Measurements from ENCODE around the gene TEX13A. TPM values are rescaled to one million over a fixed set of nuclear protein-coding genes. Genes with fewer than 3 reads are reported as not detected.

Gene TEX13A
- total and polyA plus RNA-seq, 9 of the 15 experiments (the other 6 are each of a cell fraction or from before 2014, with no cell fraction given), result 0.23 TPM; not detected in 8

DNA sequence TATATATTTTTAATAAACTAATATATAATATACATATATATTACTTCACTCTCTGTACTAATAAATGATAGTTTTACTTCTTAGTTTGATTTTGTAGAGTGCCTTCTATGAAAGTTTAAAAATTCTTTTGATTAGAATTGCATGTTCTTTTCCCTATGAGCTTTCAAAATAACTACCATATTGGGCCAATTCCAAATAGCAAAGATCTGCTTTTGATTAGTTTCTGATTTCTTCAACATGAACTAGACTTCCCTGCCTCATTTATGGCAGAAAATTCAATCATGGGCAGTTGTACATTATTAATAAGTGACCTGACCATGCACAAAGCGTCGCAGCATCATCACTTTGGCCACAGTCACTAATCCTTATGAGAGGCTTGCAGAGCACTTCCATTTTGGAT, 48.9 kb upstream of the TEX13A start (continued):
- TF ChIP-seq, protein P1, sequence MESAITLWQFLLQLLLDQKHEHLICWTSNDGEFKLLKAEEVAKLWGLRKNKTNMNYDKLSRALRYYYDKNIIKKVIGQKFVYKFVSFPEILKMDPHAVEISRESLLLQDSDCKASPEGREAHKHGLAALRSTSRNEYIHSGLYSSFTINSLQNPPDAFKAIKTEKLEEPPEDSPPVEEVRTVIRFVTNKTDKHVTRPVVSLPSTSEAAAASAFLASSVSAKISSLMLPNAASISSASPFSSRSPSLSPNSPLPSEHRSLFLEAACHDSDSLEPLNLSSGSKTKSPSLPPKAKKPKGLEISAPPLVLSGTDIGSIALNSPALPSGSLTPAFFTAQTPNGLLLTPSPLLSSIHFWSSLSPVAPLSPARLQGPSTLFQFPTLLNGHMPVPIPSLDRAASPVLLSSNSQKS (CRISPR knock-in tag; IDR thresholded peaks at IDR 0.05), result no peak
- no peak for TF ChIP-seq HIVEP1 (CRISPR knock-in tag; IDR thresholded peaks at IDR 0.05)

DNA sequence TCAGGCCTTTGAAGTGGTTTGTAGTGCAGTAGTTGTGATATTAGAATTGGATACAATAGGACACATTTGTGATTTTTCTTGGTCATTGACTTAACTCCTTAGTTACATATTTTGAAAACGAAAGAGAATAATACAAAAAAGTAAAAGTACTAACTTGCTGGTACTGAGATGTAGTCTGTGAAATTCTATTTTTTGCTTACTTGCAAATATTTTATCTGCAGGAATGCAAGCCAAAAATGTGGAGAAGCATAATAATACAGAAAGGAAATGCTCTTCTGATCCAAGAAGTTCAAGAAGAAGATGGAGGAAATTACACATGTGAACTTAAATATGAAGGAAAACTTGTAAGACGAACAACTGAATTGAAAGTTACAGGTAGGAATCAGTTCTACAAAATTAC, 46.7 kb upstream of the TEX13A start:
- Histone ChIP-seq H3K79me2 (ENCODE audit: control insufficient read depth, insufficient read depth, low read length) (no peaks in the 10 kb centered on the region), H4K20me1 (replicated peaks; ENCODE audit: control insufficient read depth, insufficient read depth, low read length) (no peaks in the 10 kb centered on the region), H3K9me1 (ENCODE audit: control insufficient read depth, insufficient read depth, low read length) (no peaks in the 10 kb centered on the region), H3K27me3 (ENCODE audit: control insufficient read depth in 2 of 2, insufficient read depth in 2 of 2, low read length in 2 of 2) (no peaks in the 10 kb centered on the region), H3K4me1 (replicated peaks in 1 of 2; ENCODE audit: control insufficient read depth in 2 of 2, insufficient read depth in 2 of 2, low read length in 2 of 2) (no peaks in the 10 kb centered on the region), H3K4me3 (no peak overlapping the region), H3K4me2 (ENCODE audit: insufficient read depth, low read length) (no peak overlapping the region), H3K9ac (ENCODE audit: insufficient read depth in 1 of 2, low read depth in 2 of 2, low read length in 2 of 2) (no peak overlapping the region), H3K27ac (ENCODE audit: extremely low read depth, low read depth, low read length) (no peak overlapping the region), H2AFZ (ENCODE audit: low read depth, low read length) (no peak overlapping the region), H3K36me3 (ENCODE audit: control insufficient read depth, insufficient read depth, low read length) (no peaks in the 10 kb centered on the region), H3K9me3 (replicated peaks; ENCODE audit: control insufficient read depth, insufficient read depth, low read depth, low read length) (no peaks in the 10 kb centered on the region)
- DNase-seq (ENCODE audit: extremely low read depth in 1 of 4, low spot score in 3 of 4) (no peak), FAIRE-seq (no peak), ATAC-seq (no peak)
- TF ChIP-seq ZNF316 (IDR thresholded peaks at IDR 0.05) (peak; percentile 31; the same call in 1 of the 2 replicates), MIER1 (IDR thresholded peaks at IDR 0.05; ENCODE audit: low read depth) (no peak), TCF7 (IDR thresholded peaks at IDR 0.05; ENCODE audit: borderline replicate concordance) (no peak), ZNF785 (CRISPR knock-in tag; IDR thresholded peaks at IDR 0.05) (no peak), ZBTB17 (CRISPR knock-in tag; IDR thresholded peaks at IDR 0.05) (no peak), MAFG (tag; conservative IDR thresholded peaks at IDR 0.05) (0 out of 2 replicates have a peak, but pooled peaks have one; percentile 10), MCM5 (IDR thresholded peaks at IDR 0.05; ENCODE audit: low read depth) (no peak)
- BruUV-seq (replicated peaks), result no TSS peak
- POLR2A ChIA-PET, result no interaction called here
- in situ Hi-C loops (cut with MboI) (no loop called here), intact Hi-C loops (cut with micrococcal nuclease) (no loop called here)
- WGBS (ENCODE audit: insufficient coverage, low coverage, missing lambda C conversion rate), result 6% methylated on average over 2 of the region's 2 CpGs
- CTCF ChIA-PET (ENCODE audit: low intra/inter-chr PET ratio), result no interaction called here

Data from K562 (cell line).